DOHH2 (cell line): ENCODE results near the gene TMEM54.

Experiments used
- H3F3A ChIP-seq: fragments of 200-600 bp; sonication (generic), shearing (Covaris generic); 2 replicates; pipeline ENCODE4 v1.6.0; 2016; ENCODE audit warnings: antibody characterized with exemption, mild to moderate bottlenecking; ENCODE audit not compliant: control insufficient read depth, insufficient read depth
- H3K27ac ChIP-seq: fragments of 200-600 bp; sonication (generic); 2 replicates; pipeline ENCODE4 v1.5.1; 2014; ENCODE audit warnings: low read depth, mild to moderate bottlenecking, low read length, moderate library complexity
- H3K27me3 ChIP-seq: fragments of 200-600 bp; sonication (generic); 2 replicates; pipeline ENCODE4 v1.6.1; 2014; ENCODE audit warnings: mild to moderate bottlenecking, low read length, mixed read lengths; ENCODE audit not compliant: control insufficient read depth
- H3K36me3 ChIP-seq: fragments of 200-600 bp; sonication (generic); 2 replicates; pipeline ENCODE4 v1.6.1; 2014; ENCODE audit warnings: mild to moderate bottlenecking, low read length, moderate library complexity, mixed read lengths; ENCODE audit not compliant: control insufficient read depth
- H3K4me1 ChIP-seq: fragments of 200-600 bp; sonication (generic); 2 replicates; pipeline ENCODE4 v1.6.1; 2014; ENCODE audit warnings: mild to moderate bottlenecking, low read length, mixed read lengths; ENCODE audit not compliant: control insufficient read depth
- H3K4me2 ChIP-seq: fragments of 200-600 bp; sonication (generic); 2 replicates; pipeline ENCODE4 v1.6.0; 2014; ENCODE audit warnings: mild to moderate bottlenecking, low read length, moderate library complexity
- H3K4me3 ChIP-seq: fragments of 200-600 bp; sonication (generic); 2 replicates; pipeline ENCODE4 v1.5.1; 2014; ENCODE audit warnings: mild to moderate bottlenecking, low read length, mixed read lengths
- H3K79me2 ChIP-seq: fragments of 200-600 bp; sonication (generic); 2 replicates; pipeline ENCODE4 v1.6.1; 2014; ENCODE audit warnings: mild to moderate bottlenecking, low read length, mixed read lengths; ENCODE audit not compliant: control insufficient read depth
- H3K9me2 ChIP-seq: fragments of 200-600 bp; sonication (generic); replicated peaks from 2 replicates; pipeline ENCODE4 v1.6.1; 2014; ENCODE audit warnings: mild to moderate bottlenecking, low read length, mixed read lengths; ENCODE audit not compliant: control insufficient read depth
- H3K9me3 ChIP-seq: fragments of 200-600 bp; sonication (generic); 2 replicates; pipeline ENCODE4 v1.6.1; 2014; ENCODE audit warnings: antibody characterized with exemption, low read length, mixed read lengths; ENCODE audit not compliant: control insufficient read depth, insufficient read depth
- H4K20me1 ChIP-seq: fragments of 200-600 bp; sonication (generic); 2 replicates; pipeline ENCODE4 v1.6.0; 2014; ENCODE audit warnings: low read depth, mild to moderate bottlenecking, antibody characterized with exemption, low read length, moderate library complexity; ENCODE audit not compliant: control insufficient read depth, insufficient read depth
- CTCF ChIP-seq: fragments of 200-600 bp; sonication (generic); IDR thresholded peaks from one replicate; pipeline ENCODE4 v1.5.1; 2014; ENCODE audit warnings: antibody characterized with exemption, mild to moderate bottlenecking, low read depth, low read length; ENCODE audit not compliant: poor library complexity, severe bottlenecking
- EZH2phosphoT487 ChIP-seq: fragments of 200-600 bp; sonication (generic); IDR thresholded peaks from 2 replicates; pipeline ENCODE4 v1.6.1; 2017; ENCODE audit warnings: borderline replicate concordance, mild to moderate bottlenecking, antibody characterized with exemption, low read length, moderate library complexity, mixed read lengths

Gene TMEM54

GRCh38 chr1:32855861-32856617 lies 45.1 kb downstream of the TMEM54 start:
- Histone ChIP-seq H3K27me3 (no peaks in the 10 kb centered on the region), H3K27ac (no peak overlapping the region), H3K9me3 (no peaks in the 10 kb centered on the region), H3K36me3 (peaks cover 59% of the 10 kb centered on the region), H3K4me2 (no peak overlapping the region), H3K79me2 (no peaks in the 10 kb centered on the region), H3F3A (no peaks in the 10 kb centered on the region), H3K4me1 (no peaks in the 10 kb centered on the region), H4K20me1 (no peaks in the 10 kb centered on the region), H3K9me2 (no peaks in the 10 kb centered on the region), H3K4me3 (no peak overlapping the region)
- TF ChIP-seq CTCF, result no peak
- no peak for TF ChIP-seq EZH2phosphoT487

GRCh38 chr1:32848354-32849063 lies 52.7 kb downstream of the TMEM54 start:
- H3K9me2 ChIP-seq, result no peaks in the 10 kb centered on the region
- no peak overlapping the region for H3K27ac ChIP-seq
- no peaks in the 10 kb centered on the region for H3K79me2 ChIP-seq
- no peak overlapping the region for H3K4me2 ChIP-seq
- H3K27me3 ChIP-seq, result no peaks in the 10 kb centered on the region
- no peaks in the 10 kb centered on the region for H3K9me3 ChIP-seq
- no peaks in the 10 kb centered on the region for H3K4me1 ChIP-seq
- H3K36me3 ChIP-seq, result peaks cover 28% of the 10 kb centered on the region
- H4K20me1 ChIP-seq, result no peaks in the 10 kb centered on the region
- no peaks in the 10 kb centered on the region for H3F3A ChIP-seq
- TF ChIP-seq CTCF (no peak), EZH2phosphoT487 (no peak)
- no peak overlapping the region for H3K4me3 ChIP-seq
